Stomach (tissue), 4 donors: ENCODE results near the gene FBXL20.

Source experiments
- POLR2A ChIP-seq, 4 donors: fragments of 450-650 bp; IDR thresholded peaks; one replicate each; pipeline ENCODE4 v1.6.1; 2016; ENCODE audit warnings: antibody characterized with exemption in 4 of 4, control low read depth in 2 of 4, mild to moderate bottlenecking in 1 of 4, moderate library complexity in 1 of 4
- TF ChIP-seq, protein P1 (sequence below), 7 experiments: fragments of 450-650 bp in 4 of 7; fragments of 200-600 bp in 3 of 7; sonication (generic) in 3 of 7; IDR thresholded peaks; one replicate each; pipeline ENCODE4 v1.5.1; 2016 to 2019; ENCODE audit warnings: antibody characterized with exemption in 7 of 7, control low read depth in 2 of 7, mild to moderate bottlenecking in 1 of 7

DNA sequence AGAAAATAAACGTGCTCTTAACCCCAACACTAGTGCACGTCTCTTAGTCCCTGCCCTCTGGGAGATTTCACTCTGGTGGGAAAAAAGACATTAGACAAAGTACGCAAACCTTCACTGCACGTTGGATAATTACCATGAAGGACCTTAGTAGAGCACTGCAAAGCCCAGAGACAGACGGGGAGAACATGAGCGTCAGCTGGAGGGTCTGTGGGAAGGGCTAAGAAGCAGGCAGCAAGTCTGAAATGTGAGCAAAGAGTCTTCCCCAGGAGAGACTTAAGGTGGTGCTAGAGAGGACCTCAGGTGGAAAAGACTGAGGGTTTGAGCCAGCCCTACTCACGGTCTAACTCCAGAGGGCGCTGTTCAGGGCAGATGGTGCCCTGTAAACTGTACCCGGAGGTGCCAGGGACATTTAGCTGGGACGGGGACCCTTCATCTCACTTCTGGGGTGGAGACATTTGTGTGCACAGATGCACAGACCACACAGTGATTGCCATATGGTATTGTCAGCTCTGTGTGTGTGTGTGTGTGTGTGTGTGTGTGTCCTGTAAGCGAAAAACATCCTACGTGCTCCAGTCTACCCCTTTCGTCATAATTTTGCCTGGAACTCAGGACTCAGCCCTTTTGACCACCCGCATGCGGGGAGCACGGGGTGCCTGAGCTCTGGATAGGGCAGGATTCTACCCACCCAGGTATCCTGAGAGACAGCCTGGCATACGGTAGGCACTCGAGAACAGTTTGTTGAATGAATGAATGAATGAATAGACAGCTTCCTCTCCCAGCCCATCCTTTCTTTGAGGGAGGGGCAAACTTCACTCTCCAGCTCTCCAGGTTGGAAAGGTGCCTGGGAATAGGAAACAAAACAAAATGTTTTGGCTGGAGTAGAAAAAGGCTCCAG, 165.6 kb downstream of the FBXL20 start:
- TF ChIP-seq, protein P1, sequence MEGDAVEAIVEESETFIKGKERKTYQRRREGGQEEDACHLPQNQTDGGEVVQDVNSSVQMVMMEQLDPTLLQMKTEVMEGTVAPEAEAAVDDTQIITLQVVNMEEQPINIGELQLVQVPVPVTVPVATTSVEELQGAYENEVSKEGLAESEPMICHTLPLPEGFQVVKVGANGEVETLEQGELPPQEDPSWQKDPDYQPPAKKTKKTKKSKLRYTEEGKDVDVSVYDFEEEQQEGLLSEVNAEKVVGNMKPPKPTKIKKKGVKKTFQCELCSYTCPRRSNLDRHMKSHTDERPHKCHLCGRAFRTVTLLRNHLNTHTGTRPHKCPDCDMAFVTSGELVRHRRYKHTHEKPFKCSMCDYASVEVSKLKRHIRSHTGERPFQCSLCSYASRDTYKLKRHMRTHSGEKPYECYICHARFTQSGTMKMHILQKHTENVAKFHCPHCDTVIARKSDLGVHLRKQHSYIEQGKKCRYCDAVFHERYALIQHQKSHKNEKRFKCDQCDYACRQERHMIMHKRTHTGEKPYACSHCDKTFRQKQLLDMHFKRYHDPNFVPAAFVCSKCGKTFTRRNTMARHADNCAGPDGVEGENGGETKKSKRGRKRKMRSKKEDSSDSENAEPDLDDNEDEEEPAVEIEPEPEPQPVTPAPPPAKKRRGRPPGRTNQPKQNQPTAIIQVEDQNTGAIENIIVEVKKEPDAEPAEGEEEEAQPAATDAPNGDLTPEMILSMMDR (IDR thresholded peaks at IDR 0.05), result peak in 2 of 7 experiments; percentile 7 to 36
- TF ChIP-seq POLR2A (IDR thresholded peaks at IDR 0.05), result no peak
